ENCODE measurements around the gene PACSIN2. TPM values are rescaled to one million over a fixed set of nuclear protein-coding genes. Genes with fewer than 3 reads are reported as not detected.

PACSIN2 gene
- total and polyA plus RNA-seq, 7 donors, result 44.2 to 126 (median 52.3) TPM

DNA sequence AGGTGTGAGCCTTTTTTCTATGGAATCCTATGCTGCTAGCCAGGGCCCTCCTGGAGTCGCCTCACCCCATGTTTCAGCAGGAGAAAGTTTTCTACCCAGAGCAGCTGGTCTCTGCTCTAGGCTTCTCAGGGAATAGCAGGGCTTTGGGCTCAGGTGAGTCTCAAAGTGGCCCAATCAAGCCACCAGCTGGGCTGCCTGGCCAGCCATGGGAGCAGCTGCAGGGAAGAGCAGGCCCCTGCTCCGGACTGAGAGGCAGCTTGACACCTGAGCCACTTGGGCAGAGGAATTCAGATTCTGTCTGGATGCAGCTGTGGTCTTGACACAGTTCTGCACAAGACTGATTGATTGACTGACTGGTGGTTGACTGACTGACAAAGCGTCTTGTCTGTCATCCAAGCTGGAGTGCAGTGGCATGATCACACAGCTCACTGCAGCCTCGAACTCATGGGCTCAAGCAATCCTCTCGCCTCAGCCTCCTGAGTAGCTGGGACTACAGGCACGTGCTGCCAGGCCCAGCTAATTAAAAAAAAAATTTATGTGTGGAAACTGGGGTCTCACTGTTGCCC lies 100.4 kb downstream of the PACSIN2 start:
- Histone ChIP-seq H3K27me3 (no peaks in the 10 kb centered on the region), H3K4me1 (peaks cover 0 to 38% (median 32%) of the 10 kb centered on the region in 4 donors)
- 84 to 97% methylated on average over 6 of the region's 6 CpGs for WGBS, 2 donors

GRCh38 chr22:42913874-42914510 lies 101.0 kb downstream of the PACSIN2 start:
- peaks cover 0 to 9% (median 2%) of the 10 kb centered on the region in 4 donors for H3K36me3 ChIP-seq
- no peak overlapping the region for H3K4me3 ChIP-seq
- H3K9me3 ChIP-seq, result no peaks in the 10 kb centered on the region
- intact Hi-C loops (cut with DNase I), result no loop called here
- H3K27ac ChIP-seq, result no peak overlapping the region
- no peak for TF ChIP-seq POLR2A (IDR thresholded peaks at IDR 0.05)
- no peak for TF ChIP-seq POLR2AphosphoS5 (IDR thresholded peaks at IDR 0.05)
- TF ChIP-seq CTCF (IDR thresholded peaks at IDR 0.05), result no peak
- TF ChIP-seq EP300 (IDR thresholded peaks at IDR 0.05), result no peak
- H3K27me3 ChIP-seq, result no peaks in the 10 kb centered on the region
- WGBS, 2 donors, result 45 to 81% methylated on average over 8 of the region's 8 CpGs
- DNase-seq, result no peak
- peaks cover 0 to 37% (median 33%) of the 10 kb centered on the region in 4 donors for H3K4me1 ChIP-seq

More for the DNA sequence above, 100.4 kb downstream of the PACSIN2 start:
- Histone ChIP-seq H3K4me3 (no peak overlapping the region), H3K27ac (no peak overlapping the region), H3K36me3 (peaks cover 0 to 9% (median 2%) of the 10 kb centered on the region in 4 donors), H3K9me3 (no peaks in the 10 kb centered on the region)
- no peak for DNase-seq
- TF ChIP-seq POLR2A (IDR thresholded peaks at IDR 0.05) (no peak), CTCF (IDR thresholded peaks at IDR 0.05) (no peak), POLR2AphosphoS5 (IDR thresholded peaks at IDR 0.05) (no peak), EP300 (IDR thresholded peaks at IDR 0.05) (no peak)
- intact Hi-C loops (cut with DNase I), result no loop called here

GRCh38 chr22:42912059-42912458 lies 102.9 kb downstream of the PACSIN2 start:
- TF ChIP-seq POLR2A (IDR thresholded peaks at IDR 0.05) (no peak), POLR2AphosphoS5 (IDR thresholded peaks at IDR 0.05) (no peak), CTCF (IDR thresholded peaks at IDR 0.05) (no peak), EP300 (IDR thresholded peaks at IDR 0.05) (no peak)
- Histone ChIP-seq H3K36me3 (peaks cover 0 to 9% (median 2%) of the 10 kb centered on the region in 4 donors), H3K27ac (no peak overlapping the region), H3K9me3 (no peaks in the 10 kb centered on the region), H3K4me3 (no peak overlapping the region), H3K4me1 (peaks cover 0 to 44% (median 43%) of the 10 kb centered on the region in 4 donors), H3K27me3 (no peaks in the 10 kb centered on the region)
- no peak for DNase-seq
- intact Hi-C loops (cut with DNase I), result no loop called here
- 59 to 77% methylated on average over 6 of the region's 6 CpGs for WGBS, 2 donors

DNA sequence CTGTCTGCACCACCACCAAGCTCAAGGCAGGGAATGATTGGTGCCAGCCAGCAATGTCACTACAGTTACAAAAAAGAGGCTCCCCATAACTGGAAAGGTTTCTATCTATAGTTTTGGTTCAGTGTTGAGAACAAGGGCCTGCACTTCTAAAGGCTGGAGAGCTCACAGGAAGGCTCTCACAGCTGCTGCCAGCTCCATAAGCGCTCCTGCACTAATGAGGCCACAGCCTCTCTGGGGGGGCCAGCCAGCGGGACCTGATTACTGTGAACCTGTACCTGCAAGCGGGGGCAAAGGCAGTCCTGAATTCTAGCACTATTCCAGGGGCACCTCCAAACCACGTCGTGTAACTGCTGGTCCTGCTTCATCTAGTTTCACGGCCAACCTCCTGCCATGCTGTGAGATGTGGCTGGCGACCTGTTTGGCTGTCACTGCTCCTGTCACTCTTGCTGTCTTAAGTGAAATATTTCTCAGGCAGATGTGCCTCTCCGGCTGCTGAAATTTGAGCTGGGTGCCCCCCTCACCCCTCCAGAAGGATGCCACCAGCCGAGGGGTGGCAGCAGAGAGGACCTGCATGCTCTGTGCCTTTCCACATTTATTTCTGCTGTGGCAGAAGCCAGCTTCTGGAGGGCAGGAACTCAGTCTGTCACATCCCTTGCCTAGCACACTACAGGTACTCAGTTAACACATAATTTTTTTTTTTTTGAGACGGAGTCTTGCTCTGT lies 104.6 kb downstream of the PACSIN2 start:
- WGBS, 2 donors, result 88 to 97% methylated on average over 10 of the region's 10 CpGs
- intact Hi-C loops (cut with DNase I), result no loop called here
- peaks cover 0 to 61% (median 56%) of the 10 kb centered on the region in 4 donors for H3K4me1 ChIP-seq

More for the DNA sequence above, 104.6 kb downstream of the PACSIN2 start:
- Histone ChIP-seq H3K27ac (peak overlapping the region; percentile 11 to 77 (median 56)), H3K9me3 (no peaks in the 10 kb centered on the region), H3K36me3 (peaks cover 0 to 9% (median 2%) of the 10 kb centered on the region in 4 donors), H3K27me3 (no peaks in the 10 kb centered on the region), H3K4me3 (no peak overlapping the region)
- TF ChIP-seq POLR2AphosphoS5 (IDR thresholded peaks at IDR 0.05) (no peak), EP300 (IDR thresholded peaks at IDR 0.05) (no peak), POLR2A (IDR thresholded peaks at IDR 0.05) (no peak), CTCF (IDR thresholded peaks at IDR 0.05) (no peak)
- no peak for DNase-seq

All from sigmoid colon (tissue), 7 donors.